Left renal cortex interstitium (tissue), 4 donors: ENCODE data around the gene PLA2G6. TPM values are rescaled to one million over a fixed set of nuclear protein-coding genes. Genes with fewer than 3 reads are reported as not detected.

Experiments used
- DNase-seq, 4 donors: peaks; one replicate each; pipeline ENCODE4 v3.0.0-alpha.2; 2013; ENCODE audit warnings: low read depth in 4 of 4, low spot score in 2 of 4, missing footprints in 1 of 4
- polyA plus RNA-seq, 4 donors: library from polyadenylated mRNA; unstranded; fragments of 120-200 nt; gene quantifications; one replicate each; pipeline ENCODE4 v1.2.1, GENCODE V29; 2013; ENCODE audit not compliant: insufficient read length in 4 of 4

The PLA2G6 gene
- polyA plus RNA-seq, 4 donors: 27.6 to 72.6 (median 49.3) TPM

DNA sequence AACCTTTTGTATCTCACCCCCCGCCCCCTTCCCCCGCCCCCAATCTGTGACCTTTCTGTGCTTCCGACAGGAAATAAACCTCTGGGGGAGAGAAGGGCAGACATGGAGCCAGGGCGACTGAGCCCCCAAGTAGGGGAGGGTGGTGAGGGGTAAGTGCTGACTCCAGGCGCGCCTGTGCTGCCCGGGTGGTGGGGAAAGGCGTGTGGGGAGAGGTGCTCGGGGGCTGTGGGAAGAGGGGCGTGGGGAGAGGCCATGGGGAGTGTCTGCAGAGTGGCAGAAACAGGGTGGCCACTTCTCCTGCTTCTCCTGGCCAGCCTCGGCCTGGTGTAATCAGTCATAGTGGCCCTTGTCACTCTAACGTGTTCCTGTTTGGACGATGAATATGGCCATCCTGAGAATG lies 105.7 kb downstream of the PLA2G6 start:
- no peak for DNase-seq

DNA sequence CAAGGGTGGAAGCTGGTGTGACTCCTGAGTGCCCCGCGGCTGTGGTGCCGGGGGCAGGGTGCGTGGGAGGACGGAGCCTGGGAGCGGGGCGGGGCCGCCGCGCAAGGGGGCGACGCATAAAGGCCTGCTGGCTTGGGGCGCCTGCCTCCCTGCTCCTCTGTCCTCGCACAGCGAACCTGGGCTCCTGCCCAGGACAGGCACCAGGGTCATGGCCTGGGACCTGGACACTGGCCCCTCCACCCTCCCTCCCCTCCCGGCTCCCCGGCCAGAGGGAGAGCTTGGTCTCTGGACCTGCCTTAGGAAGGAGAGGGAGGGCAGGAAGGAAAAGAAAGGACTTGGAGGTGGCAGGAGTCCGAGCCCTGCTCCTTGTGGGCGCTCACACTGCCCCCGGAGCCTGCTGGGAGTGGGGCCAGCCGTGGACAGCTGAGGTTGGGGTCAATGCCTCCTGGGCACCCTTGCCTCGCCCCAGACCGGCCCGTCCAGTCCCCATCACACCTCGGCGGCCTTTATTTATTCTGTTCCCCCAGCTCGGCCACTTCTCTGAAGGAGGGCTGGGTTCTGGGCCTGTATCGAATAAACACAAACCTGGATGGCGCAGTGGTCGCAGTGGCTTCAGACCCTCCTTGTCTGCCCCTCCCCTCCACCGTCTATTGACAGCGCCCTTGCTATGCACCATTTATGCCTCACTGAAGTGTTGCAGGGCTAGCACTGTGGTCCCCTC lies 106.4 kb downstream of the PLA2G6 start:
- no peak for DNase-seq

DNA sequence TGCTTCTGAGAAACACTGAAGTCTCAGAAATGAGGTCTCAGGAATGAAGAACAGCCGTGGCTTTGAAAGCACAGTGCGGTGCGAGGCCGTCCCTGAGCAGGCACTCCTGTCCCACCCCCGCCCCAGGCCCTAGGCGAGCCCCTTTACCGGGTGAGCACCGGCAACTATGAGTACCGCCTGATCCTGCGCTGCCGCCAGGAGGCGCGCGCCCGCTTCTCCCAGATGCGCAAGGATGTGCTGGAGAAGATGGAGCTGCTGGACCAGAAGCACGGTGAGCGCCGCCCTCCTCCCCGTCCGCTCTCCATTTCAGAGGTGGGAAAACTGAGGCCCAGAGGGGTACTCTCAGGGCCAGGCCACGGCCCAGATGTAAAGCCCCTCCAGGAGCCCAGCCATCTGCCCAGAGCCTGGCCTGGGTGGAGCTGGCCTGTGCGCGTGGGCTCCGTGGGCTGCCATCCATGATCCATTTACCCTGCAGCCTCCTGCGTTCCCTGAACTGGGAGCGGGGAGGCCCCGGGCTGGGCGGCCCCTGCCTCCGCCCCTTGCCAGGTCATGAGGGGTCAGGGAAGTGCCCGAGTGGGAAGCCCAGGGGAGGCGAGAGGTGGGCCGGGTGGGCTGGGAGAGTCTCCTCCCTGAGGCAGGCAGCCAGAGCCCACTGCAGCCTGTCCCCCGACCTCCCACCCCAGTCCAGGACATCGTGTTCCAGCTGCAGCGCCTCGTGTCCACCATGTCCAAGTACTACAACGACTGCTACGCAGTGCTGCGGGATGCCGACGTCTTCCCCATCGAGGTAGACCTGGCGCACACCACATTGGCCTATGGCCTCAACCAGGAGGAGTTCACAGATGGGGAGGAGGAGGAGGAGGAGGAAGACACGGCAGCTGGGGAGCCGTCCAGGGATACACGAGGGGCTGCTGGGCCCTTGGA lies 107.2 kb downstream of the PLA2G6 start:
- DNase-seq: no peak

DNA sequence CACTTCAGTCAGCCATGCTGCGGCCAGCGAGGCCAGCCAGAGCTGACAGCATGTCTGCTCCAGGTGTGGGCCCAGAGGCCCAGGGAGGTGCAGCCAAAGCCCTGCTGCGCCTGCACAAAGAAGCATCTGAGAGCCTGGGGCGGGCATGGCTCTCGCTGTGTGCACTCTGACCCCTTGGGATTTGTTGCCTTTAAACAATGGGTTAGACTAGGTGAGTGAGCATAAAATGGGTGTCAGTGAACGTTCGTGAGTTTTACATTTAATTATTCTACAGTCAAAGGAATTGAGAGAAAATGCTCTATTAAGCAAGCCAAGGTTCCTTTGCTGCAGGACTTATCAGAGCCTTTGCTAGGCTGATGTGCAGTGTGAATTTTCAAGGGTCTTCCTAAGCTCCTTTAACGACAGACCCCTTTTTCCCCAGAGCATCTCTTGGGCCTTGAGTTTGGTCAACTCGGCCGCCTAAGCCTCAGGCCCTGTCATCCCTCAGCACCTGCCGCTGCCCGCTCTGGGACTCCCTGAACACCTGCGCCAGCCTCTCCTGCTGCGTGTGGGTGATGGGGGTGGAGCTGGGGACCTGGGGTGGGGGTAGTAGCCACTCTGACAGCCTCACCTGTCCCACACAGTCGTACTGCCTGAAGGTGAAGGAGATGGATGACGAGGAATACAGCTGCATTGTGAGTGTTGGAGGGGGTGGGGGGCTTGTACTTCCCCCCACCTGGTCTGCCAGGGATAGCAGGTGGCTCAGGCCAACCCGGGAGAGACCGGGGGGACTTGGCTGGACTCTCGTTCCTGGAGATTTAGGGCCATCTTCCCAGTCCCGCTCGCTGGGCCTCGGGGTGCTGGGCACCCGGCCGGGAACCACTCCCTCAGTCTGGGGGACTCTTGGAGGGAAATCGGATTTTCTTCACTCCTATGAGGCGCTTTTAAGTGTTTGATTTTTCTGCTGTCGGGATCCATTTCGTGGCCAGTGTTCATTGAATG lies 108.2 kb downstream of the PLA2G6 start:
- DNase-seq: no peak

DNA sequence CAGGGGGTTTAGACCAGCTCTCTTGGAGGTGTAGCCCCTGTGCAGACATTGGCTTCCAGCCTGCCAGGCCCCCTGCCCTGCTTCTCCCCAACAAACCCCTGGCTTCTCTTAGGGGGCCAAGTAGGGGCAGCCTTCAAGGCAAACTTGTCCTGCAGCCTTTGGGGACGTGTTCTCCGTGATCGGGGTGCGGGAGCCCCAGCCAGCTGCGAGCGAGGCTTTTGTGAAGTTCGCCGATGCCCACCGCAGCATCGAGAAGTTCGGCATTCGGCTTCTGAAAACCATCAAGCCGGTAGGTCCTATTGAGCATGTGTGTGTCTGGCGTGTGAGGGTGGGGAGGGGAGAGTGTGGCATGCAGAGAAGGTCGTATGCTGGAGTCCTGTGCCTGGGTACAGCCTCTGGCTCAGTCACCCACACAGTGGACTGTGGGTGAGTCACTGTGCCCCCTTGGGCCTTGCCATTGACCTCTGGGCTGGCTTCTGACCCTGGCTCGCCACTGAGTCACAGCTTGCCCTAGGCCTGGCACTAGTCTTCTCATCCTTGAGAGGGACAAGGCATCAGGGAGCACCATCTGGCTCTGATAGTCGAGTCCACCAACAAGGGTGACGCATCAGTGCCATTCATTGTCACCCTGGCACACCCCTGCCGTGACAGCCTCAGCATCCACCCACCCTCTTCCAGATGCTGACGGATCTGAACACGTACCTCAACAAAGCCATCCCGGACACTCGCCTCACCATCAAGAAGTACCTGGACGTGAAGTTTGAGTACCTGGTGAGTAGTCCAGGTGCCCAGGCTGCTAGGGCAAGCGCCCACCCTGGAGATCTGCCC lies 109.1 kb downstream of the PLA2G6 start:
- DNase-seq: no peak

DNA sequence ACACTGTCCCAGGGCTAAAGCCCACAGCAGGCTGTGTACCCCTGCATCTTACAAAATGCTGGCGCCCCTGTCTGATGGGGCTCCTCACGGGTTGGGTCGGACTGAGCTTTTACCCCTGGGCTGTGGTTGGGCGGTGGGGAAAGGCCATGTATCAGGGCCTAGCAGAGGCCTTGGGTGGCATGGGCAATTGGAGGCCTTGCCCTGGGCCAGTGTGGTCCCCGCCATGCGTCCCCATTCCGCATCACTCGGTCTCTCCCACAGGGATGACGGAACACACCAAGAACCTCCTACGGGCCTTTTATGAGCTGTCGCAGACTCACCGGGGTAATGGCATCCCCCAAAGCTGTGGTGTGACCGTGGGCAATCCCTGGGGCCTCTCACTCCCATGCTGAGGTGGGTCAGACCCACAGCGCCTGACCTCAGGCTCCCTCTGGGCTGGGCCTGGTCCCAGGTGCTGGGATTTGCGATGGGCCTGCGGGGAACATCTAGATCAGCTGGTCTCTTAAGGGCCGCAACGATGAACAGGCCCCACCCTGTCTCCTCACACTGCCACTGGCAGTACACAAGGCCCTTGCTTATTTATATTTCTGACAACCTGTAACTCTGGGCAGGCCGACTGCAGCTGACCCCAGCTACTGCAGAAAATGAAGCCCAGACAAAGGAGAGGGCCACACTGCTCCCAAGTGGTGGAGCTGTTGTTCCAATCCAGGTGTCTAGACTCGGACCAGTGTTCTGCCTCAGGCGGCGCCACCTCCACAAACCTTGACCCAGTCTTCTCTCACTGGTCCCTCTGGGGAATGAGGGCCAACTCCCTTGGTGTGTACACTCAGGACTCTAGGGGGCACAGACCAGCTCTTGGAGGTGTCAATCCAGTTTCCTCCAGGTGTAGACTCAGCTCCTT lies 110.0 kb downstream of the PLA2G6 start:
- no peak for DNase-seq

DNA sequence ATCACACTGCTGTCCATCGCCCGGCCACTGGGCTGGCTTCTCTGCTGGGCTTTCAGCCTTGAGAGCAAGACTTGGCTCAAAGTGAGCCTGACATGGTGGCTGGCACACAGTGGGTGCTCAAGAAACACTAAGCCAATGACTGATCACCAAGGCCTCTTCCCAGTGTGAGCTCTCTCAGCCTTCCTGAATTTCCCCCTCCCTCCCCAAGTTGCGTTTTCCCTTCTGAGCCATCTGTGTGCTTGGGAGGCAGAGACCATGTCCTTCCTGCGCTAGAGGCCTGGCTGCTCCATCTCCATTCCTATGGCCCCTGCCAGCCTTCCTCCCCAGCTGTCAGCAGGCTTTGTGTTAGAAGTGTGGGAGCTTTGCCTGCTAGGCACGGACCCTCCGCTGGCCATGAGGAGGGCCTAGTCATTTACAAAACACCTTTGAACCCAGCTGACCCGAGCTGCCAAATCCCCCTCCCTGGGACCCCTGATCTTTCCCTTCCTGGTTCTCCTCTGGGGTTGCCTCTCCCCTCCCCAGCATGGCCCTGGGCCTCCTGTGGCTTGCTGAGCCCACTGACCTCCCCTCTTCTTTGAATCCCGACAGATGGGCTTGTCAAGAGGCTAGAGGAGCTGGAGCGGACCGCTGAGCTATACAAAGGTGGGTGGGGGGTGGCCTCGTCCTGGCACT lies 111.2 kb downstream of the PLA2G6 start:
- DNase-seq: no peak

DNA sequence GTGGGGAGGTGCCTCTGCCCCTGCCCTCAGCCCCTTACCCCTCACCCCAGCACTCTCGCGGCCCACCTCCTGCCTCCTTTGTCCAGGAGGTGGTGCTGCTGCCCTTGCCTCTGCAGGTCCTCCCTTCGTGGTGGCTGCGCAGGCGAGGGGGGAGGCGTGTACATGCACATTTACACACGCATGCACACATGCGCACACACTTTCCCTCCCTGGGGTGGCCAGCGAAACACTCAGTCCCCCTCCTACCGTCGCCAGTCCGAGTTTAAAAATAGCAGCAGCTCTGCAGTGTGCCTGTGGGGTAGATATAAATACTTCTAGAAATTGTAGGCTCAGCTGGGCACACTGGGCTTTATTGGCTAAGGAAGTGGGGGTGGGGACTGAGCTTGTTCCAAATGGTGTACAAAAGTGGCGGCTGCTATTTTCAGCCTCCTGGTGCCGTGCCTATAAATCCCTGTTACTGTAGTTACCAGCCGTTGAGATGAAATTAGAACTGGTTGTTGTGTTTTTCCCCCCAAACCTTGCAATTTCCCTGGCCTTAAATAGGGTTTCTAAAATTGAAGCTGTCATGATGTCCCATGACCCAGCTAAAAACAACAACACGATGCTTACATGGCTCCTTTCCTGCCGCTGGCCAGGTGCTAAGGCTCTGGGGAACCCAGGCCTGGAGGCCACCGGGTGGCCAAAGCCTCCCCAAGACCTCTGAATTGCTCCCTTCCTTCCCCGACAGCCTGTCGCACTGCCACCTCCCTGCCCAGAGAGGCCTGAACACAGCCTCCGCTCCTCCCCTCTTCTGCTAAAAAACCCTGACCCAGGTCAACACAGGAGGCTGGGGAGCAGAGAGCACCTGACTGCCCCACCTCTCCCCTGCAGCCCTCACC lies 112.0 kb downstream of the PLA2G6 start:
- DNase-seq: no peak

DNA sequence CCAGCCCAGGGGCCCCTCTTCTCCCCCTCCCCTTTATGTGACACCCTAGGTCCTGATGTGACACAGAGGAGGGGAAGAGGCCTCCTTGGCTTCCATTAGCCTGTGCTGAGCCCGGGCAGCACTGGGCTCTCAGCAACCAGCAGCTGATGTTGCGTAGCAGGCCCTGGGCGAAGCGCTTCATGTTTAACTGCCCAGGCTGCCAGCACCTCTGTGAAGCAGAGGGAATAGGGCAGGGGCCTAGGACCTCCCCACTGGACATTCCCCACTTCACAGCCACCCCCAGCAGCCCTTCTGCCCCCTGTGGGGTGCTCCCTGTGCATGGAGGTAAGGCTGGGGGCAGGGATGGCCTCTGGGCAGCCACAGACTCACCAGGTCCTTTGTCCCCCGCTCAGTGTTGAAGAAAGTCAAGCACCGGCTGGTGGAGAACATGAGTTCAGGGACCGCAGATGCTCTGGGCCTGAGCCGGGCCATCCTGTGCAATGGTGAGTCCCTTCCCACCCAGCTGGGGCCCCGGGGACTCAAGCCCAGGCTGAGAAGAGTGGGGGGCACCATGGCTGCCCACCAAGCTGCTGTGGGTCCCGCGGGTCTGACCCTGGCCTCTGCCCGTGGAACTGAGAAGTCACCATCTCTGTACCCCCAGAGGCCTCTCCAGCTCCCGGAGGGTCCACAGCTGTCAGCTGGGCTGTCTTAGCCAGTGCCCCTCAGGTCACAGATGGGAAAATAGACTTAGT lies 112.8 kb downstream of the PLA2G6 start:
- no peak for DNase-seq

DNA sequence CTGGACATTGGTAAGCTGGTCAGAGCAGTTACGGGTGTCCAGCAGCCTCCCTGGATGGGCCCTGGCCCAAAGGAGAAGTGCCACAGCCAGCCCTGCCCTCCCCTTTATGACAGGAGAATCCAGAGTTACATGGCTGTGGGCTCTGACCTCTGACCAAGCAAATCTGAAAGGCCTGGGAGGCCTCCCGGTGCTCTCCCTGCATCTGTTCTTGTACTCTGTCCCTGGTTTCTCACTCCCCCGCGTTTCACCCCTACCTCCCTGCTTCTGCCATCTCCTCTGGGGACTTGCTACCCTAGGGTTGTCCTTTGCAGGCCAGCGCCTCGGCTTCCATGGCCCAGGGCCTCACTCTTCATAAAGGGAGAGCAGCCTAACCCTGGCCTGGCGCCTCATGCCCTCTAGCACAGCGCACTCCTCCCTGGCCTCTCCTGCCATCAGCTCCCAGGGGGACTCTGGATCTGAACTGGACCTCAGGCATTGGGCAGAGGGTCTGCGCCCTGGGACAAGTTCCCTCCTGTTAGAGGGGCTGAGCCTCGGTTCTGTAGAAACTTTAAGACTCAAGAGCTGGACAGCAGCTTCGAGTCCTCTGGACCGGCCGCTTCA lies 113.8 kb downstream of the PLA2G6 start:
- DNase-seq: no peak

DNA sequence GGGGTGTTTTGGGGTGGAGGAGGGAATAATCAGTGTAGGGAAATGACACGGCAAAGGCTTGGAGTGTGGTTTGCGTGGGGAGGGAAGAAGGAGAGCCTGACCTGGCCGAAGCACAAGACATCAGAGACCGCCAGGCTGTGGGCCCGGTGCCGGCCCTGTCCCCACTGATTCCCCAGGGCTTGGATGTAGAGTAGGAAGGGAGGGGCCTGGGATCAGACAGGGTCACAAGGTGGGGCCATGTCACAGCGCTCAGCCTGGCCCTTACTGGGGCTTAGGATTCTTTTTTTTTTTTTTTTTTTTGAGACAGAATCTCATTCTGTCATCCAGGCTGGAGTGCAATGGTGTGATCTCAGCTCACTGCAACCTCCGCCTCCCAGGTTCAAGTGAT lies 114.6 kb downstream of the PLA2G6 start:
- DNase-seq: no peak

DNA sequence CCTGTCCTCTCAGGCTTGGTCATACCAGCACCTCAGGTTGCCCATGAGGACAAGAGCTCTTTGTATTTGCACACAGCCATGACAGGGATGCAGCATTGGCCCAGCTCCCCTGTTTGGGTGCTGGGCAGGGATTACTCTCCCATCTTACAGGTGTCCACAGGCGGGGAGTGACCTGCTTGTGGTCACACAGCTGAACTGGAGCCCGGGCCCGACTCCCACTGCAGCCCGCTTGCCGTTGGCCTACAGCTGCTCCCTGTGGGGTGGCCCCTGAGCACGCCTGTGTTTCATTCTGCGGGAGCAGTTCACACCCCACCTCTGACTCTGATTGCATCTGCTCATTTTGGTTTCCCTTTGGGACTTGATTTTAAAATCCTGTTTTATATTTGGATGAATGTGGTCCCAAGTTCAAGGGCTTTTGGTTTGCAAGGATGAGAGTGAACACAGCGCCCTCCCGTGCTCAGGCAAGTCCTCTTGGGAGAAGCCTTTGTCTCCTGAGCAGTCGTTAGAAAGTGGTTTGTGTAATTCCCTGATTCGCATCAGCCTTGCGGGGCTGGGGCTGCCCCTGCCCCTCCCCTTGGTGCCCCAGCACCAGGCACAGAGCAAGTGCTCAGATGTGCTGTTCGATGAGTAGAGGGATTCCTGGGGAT lies 115.1 kb downstream of the PLA2G6 start:
- DNase-seq: no peak

DNA sequence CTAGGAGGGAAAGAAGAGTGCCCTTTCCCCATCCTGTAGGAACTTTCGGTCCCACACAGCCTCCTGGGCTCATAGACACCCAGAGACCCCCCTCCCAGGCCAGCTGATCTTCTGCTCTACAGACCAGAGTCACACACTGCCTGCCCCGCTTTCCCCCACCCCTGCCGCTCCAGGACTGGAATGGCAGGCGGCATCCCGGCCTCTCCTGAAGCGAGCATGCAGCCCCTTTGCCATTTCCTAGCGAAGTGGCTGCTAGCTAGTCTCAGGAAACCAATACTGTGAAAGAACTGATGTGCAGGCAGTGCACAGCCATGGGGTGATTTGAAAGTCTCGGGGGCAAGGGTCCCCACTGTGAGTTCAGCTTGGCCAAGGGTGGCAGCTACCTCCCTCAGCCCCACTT lies 116.1 kb downstream of the PLA2G6 start:
- DNase-seq: no peak

DNA sequence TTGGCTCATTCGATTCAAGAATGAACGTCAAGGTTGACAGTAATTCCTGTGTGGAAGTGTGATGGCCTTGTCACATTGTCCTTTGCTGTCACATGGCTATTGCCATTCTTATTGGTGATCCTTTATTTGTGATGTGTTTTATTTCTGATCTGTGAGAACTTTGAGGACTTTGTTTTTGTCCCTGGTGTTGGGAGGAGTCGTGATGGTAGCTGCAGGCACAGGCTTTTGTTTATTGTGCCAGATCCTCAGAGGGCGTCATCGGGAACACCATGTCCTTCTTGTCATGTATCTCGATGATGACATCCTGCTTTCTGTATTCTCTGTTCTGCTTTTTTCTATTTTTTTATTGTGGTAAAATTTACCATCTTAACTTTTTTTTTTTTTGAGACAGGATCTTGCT lies 118.8 kb downstream of the PLA2G6 start:
- DNase-seq: no peak
